Measurements from ENCODE around the gene PPM1M.
A peak's percentile ranks its signal among the peaks of the same experiment; 100 is the strongest.

The PPM1M gene

GRCh38 chr3:52216585-52217408, 28.8 kb upstream of the PPM1M start:
- DNase-seq, result peak; percentile 60

- DNase-seq, result no peak
These were observed 28.2 kb upstream of the PPM1M start for GRCh38 chr3:52217409-52217805.

GRCh38 chr3:52218026-52218425, 27.5 kb upstream of the PPM1M start:
- no peak for DNase-seq

GRCh38 chr3:52218454-52218853, 27.1 kb upstream of the PPM1M start:
- no peak for DNase-seq

- no peak for DNase-seq
These were observed 26.5 kb upstream of the PPM1M start for GRCh38 chr3:52218937-52219650.

- DNase-seq, result peak; percentile 84
These were observed 25.1 kb upstream of the PPM1M start for GRCh38 chr3:52220380-52221026.

GRCh38 chr3:52221141-52221562, 24.4 kb upstream of the PPM1M start:
- DNase-seq, result no peak

GRCh38 chr3:52221563-52222318, 23.8 kb upstream of the PPM1M start:
- peak; percentile 56 for DNase-seq

- DNase-seq, result no peak
These were observed 23.0 kb upstream of the PPM1M start for GRCh38 chr3:52222319-52223221.

GRCh38 chr3:52223449-52224408, 21.8 kb upstream of the PPM1M start:
- no peak for DNase-seq

GRCh38 chr3:52225452-52226228, 19.9 kb upstream of the PPM1M start, which contains the start of gene TLR9:
TLR9 (minus strand) TSS chr3:52225645; CDS start chr3:52225529, 116 bp downstream.
- DNase-seq, result no peak

GRCh38 chr3:52226229-52226817, 19.2 kb upstream of the PPM1M start:
- no peak for DNase-seq

- DNase-seq, result no peak
These were observed 18.4 kb upstream of the PPM1M start for GRCh38 chr3:52227117-52227516.

GRCh38 chr3:52227766-52228165, 17.8 kb upstream of the PPM1M start:
- DNase-seq, result no peak

GRCh38 chr3:52228266-52228665, 17.3 kb upstream of the PPM1M start:
- no peak for DNase-seq

GRCh38 chr3:52228751-52229291, 16.7 kb upstream of the PPM1M start:
- DNase-seq, result no peak

GRCh38 chr3:52229656-52230055, 15.9 kb upstream of the PPM1M start:
- DNase-seq, result no peak

- no peak for DNase-seq
These were observed 15.1 kb upstream of the PPM1M start for GRCh38 chr3:52230461-52230860.
